Fibroblast of skin of right biceps (primary cell): ENCODE measurements around the gene L1CAM.
A peak's percentile ranks its signal among the peaks of the same experiment; 100 is the strongest.

ENCODE experiments used
- DNase-seq: peaks from one replicate; pipeline ENCODE4 v3.0.0-alpha.2; 2013

L1CAM gene

DNA sequence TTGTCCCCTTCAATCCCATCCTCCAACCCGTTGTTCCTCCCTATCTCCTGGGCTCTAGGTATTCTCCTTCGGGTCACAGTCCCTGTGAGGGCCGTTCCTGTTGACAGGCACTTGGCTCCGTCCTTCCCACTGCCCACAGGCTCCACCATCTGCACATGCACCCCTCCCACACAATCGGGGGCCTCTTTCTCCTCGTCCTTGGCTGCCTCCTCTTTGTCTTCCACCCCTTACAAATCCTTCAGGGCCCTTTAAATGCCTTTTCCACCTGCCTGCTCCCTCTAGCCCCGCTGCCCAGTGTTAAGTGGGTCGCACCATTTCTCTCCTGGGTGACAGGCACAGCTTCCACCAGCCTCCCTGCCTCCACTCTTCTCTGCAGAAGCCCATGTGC is 15.8 kb upstream of the L1CAM start:
- no peak for DNase-seq

DNA sequence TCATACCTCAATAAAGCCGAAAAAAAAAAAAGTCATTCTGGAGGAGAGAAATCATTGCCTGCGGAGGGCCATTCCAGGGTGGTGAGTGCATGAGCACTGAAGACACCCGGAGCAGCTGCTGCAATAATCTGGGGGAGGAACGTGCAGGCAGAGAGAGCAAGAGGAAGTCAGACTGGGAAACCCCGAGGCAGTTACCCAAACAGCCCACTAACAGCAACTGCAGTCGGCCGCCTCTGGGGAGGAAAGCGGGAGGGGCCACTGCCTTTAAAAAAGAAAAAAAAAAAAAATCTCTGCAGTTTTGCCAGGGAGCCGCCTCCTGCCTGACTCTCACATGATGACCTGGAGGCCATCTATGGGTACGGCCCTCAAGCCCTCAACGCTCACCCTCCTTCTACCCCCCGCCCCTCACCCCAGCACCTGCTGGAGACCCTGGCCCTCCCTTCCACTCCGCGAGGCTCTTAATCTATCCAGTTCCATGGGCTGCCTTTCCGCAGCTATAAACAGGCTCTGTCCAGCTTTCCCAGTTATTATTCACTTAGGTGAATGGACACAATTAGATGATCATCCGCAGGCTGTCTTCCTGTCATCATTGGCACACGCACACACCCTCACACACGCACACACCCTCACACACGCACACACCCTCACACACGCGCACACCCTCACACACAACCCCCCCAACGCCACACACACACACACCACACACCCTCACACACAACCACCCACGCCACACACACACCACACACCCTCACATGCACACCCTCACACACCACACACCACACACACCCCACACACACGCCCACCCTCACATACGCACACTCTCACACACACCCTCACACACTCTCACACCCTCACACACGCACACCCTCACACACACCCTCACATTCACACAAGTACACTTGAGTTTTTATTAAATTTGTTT is 15.1 kb upstream of the L1CAM start:
- peak; percentile 85 for DNase-seq

DNA sequence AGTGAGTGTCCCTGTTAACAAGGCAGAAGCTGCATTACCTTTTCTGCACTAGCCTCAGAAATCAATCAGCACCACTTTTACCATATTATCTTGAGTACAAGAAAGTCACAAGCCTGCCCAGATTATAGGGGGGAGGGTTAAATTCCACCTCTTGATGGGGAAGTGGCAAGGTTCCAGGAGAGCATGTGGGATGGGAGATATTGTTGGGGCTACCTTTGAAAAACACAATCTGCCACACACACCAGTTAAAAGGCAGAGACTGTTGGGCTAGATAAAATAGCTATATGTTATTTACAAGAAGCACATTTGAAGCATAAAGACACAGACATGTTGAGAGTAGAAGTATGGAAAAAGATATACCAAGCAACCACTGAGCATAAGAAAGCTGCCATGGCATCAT is 11.9 kb upstream of the L1CAM start:
- no peak for DNase-seq

DNA sequence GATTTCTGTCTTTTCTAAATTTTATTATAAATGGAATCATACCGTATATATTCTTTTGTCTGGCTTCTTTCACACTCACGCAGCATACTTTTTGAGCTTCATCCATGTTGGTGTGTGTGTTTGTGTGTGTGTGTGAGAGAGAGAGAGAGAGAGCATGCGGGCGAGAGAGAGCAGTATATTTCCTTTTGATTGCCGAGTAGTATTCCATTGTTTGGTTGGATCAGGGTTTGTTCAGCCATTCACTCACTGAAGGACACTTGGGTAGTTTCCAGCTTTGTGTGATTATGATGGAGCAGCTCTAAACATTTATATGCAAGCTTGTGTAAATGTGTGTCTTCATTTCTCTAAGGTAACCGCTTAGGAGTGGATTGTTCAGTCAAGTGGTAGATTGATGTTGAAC is 3.1 kb upstream of the L1CAM start:
- DNase-seq: no peak

DNA sequence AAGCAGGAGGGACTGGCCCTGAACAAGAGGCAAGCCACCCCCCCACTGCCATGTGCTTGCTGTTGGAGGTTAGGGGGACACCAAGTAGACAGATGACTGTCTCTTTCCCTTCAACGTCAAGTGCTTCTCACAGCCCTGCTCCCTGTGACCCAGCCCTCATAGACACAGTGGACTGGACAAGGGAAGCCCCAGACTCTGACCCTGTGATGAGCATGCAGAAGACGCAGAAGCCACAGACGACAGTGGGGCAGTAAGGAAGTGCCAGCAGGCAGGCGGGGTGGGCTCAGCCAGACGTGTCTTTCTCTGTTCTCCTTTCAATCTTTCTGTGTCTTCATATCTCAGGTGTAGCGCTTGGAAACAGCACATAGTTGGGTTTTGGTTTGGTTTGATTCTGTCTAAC is 2.4 kb upstream of the L1CAM start:
- no peak for DNase-seq

DNA sequence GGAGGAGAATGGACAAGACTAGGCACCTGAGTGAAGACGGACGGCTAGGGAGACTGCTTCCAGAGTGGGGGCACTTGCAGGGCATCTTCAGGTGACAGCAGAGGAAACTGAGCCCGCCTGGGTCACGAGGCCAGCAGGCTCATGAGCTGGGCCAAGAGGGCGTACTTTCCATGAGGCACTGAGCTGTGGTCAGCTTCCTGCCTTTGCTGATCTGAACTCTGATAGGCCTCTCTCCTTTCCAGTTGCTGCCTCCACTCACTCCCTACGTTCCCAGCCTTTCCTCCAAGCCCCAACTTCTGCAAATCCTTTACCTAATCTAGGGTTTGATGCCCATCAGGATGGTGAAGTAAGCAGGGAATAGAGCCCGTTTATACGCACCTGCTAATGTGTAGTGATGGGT is 1.4 kb upstream of the L1CAM start:
- DNase-seq: no peak

DNA sequence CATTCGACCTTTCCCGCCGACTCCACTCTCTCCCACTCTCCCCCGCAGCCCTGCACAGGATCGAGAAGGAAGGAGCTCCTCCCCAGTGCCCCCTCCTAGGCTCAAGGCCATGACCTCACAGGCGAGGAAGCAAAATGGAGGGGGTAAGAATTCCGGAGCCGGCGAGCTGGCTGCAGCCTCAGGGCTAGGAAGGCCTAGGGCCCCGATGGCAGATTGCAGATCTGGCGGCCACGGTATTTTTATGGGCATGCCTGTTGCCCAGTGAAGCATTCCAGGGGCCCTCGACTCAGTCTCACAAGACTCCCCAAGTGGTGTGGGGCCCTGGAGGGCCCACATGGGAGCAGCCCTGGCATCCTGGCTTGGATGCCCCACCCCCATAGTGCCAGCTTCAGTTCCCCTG is 942 bp upstream of the L1CAM start:
- no peak for DNase-seq

DNA sequence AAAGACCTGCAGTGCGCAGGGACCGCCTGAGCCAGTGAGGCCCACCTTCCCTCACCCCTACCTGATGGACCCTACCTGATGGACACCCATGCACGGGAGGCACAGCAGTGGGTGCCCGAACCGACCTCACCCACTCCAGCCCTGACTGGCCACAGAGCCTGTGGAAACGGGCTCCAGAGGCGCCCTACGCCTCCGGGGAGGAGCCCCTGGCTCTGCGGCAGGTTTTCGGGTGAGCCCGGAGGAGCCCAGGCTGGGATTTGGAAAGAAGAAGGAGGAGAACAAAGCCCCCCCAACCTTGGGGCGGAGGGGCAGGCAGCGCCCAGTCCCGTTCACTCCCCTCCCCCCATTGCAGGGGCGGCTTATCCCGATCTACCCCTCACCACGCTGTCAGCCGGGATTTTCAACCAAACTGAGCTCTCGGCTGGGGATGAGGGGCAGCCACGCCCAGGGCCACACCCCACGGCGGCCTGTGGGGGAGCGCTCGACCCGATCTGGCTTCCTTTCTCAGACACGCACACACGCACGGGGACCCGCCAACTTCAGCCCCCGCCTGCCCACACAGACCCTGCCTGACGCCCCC is 675 bp downstream of the L1CAM start:
- DNase-seq: no peak

DNA sequence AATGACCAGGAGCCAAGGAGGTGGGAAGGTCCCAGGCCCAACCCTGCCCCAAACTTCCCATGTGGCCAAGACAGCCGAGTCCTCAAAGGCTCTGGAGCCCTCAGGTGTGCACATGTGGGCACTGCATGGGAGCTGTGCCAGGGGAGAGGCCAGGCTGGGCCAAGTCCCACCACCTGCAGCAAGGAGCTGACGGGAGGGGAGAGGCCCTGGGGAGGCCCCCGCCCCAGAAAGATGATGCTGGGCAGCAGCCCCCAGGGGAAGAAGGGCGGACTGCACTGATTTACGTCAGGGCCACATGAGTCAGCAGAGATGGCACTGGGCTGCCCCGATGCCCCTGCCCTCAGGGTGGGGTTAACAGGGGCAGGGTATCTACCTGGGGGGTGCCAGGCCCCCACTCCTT is 1.4 kb downstream of the L1CAM start:
- DNase-seq: no peak

DNA sequence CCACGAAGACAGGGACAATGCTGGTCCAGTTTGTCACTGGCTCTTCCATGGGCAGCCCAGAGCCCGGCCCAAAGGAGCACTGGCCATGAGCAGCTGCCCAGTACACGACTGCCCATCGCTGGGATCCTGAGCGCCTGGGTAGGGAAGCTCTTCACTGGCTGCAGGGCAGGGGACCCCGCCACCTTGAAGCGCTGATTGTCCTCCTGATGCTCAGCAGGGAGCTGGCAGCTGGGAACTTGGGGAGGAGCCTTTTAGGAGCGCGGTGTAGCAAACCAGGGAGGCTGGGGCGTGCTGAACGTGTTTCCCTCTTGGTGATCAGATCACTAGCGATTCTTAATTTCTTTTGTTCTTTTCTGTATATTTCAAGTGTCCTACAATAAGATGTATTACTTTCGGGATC is 1.8 kb downstream of the L1CAM start:
- DNase-seq: no peak

DNA sequence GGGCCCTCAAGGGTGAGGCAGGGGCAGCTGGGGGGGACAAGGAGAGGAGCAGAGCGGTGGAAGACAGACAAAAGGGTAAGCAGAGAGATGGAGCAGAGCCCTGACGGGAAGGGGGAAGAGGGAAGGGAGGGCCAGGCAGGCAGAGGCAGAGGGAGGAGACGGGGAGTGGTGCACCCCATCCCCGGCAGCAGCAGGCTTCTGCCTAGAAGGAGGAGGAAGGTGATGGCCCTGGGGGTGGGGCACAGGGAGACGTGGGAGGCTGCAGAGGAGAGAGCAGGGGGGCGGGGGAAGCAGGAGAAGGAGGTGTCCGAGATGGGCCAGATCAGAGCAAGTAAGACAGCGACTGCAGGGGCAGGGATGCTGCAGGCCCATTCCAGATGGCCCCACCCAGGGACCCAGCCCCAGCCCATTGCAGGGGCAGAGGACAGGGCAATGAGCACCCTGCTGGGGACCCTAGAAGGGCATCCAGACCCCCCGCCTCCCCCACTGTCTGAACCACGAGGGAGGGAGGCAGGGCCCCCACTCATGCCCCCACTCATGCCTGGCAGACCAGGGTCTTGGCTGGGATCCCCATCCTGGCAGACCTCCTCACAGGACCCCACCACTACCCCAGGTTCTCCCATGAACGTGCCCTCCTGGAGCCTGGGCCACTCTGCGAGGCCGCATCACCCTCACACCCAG is 2.7 kb downstream of the L1CAM start:
- DNase-seq: no peak

DNA sequence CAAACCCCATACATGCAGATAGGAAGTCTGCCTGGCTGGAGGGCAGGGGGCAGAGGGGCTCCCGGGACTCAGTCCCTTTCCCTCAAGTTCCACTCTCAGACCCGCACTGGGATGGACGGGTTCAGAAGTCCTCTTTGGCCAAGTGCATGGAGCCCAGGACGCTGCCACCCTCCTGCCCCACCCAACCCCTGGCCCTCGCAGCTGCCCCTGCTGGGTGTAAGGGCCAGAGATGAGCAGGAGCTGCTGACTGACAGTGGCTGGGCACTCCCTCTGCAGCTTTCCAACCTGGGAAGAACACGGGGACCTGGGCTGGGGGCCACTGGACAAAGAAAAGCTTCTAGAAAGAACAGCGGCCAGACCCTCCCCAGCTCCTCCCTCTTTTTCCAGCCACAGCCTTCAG is 3.4 kb downstream of the L1CAM start:
- DNase-seq: no peak

DNA sequence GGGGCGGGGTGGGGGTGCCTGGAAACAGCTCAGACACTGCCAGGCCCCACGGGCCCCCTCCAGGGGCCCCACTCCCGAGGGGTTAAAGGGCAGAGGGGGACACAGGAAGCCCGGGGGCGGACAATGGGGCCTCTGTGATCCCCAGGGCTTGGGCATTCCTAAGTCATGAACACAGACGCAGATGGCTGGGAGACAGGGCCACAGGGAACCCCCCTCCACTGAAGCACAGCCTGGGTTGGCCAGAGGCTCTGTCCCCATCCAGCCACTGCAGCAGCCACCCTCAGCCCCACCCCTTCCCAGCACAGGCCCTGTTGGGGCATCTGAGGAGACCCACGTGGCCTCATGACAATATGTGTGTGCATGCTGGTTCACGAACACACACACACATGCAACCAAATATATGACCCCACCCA is 3.9 kb downstream of the L1CAM start:
- no peak for DNase-seq

DNA sequence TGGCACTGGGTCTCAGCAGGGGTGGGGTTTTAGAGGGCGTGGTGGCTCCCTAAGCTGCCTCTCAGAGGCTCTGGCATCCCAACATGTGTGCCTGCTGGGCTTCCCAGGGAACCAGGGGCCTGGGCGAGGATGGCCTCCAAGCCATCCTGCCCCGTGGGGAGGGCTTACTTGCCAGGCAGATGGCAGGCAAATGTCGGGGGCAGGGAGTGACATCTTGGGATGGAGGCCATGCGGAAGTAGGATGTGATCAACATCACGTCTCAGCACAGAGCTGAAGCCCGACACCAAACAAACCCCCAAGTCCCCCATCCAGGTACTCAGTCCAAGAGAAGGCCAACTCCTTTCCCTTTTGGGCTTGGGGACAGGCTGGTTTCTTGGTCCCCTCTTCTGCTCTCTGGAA is 4.7 kb downstream of the L1CAM start:
- DNase-seq: no peak

DNA sequence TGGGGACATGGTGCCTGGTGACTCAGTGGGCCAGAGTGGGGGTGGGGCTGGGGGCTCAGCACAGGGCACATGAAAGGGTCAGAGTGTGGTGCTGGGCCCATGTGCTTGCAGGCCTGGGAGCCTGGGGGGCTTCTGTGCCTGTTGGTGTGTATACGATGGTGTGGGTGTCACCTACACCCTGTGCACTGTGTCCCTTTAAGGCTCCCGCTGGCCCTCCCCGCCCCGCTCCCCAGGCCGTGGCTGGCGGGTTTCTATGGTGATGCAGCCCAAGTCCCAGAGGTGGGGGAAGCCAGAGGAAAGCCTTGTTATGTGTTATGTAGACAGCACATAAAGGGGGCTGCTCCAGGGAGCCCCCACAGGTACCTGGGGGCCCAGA is 5.5 kb downstream of the L1CAM start:
- DNase-seq: no peak

DNA sequence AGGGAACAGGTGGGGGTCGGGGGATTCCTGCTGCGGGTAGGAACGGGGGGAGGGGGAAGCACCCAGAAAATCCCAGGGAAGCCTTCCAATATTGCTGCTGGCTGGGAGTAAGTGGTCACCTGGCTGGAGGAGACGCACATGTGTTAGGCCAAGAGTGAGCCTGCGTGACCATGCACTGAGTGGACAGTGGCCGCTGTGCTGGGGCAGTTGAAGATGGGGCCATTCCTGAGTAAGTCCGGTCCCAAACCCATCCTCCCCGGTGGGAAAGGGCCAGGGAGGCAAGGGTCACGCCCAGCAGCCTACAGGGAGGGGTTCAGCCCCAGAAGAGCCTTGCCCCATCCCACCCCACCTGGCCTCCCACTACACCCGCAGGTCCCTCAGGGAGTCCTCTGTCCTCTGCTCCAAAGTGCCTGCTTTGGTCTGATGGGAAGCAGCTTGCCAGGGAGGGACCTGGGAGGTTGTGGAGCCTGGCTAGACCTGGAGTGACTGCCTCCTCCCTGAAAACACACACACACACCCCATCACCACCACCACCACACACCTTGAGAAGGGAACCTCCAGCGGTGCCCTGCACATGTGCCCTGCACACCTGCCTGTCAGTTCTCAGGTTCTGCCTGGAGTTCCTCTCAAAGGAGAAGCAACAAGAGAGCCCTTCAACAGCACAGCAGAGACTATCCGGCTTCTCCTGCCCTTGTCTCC is 6.1 kb downstream of the L1CAM start:
- DNase-seq: no peak

DNA sequence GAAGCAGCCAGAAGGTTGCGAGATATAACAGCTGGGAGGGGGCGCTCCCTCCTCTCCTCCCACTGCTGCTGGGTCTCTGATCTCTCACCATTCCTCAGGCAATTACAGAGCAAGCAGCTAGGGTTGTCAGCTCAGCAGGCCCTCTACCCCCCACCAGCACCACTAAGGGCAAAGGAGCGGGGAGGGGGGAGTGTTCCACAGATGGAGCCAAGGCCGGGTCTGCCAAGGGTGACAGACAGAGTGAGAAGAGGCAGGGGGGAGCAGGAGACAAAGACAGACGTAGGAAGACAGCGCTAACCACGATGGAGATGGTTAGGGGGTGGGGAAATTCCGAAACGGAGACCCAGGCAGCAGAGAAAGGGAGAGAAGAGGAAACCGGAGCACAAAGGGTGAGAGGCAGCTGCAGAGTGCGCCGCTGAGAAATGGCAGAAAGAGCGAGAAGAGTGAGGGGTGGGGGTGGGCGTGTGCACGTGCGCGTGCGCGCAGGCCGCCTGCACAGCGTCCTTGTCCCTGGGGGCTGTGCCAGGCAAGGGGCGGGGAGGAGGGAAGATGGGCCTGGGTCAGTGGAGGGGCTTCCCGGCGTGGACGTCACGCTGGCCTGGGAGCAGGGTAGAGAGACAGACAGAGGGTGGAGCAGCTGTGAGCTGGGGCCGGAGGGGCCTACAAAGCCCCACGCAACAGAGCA is 6.9 kb downstream of the L1CAM start:
- no peak for DNase-seq

DNA sequence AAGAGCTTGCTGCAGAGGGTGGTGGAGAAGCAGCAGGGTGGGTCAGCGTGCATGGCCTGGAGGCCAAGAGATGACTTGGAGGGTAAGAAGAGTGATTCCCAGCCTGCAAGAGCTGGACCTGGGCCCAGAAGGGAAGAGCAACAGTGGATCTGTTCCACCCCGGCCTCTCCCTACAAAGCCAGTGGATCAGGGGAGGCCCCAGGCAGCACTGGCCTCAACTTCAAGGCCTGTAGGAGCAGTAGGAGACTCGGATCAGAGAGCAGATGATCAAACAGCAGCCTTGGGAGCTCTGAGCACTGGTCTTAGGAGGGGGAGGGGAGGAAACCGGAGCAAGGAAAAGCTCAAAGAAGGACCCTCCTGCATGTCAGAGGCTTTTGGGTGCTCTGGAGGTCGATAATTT is 7.6 kb downstream of the L1CAM start:
- DNase-seq: no peak

DNA sequence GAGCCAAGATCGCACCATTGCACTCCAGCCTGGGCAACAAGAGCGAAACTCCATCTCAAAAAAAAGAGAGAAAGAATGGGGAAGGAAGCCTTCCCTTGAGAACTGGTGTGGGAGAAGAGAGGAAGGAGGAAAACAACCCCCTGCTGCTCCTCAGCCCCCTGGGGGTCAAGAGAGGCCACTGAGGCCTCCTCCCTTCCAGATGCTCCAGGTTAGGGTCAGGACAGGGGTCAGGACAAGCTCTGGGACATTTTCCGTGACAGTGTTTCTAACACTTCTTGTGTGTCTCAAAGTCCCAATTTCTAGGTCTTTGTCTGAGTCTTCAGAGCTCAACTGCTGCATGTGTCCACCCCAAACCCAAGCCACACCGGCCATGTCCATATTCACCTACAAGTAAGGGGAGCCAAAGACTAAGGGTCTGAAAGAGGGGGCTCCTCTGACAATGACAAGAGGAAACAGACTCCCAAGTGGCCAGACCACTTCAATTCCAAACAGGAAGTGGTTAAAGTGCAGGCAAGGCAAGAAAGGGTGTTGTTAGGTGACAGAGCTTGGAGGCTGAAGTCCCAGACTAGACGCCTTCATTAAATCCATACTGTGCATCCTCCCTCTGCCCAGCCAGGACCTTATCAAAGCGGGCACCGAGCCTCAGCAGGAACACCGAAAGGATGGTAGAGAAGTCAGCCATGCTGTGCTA is 8.3 kb downstream of the L1CAM start:
- no peak for DNase-seq

DNA sequence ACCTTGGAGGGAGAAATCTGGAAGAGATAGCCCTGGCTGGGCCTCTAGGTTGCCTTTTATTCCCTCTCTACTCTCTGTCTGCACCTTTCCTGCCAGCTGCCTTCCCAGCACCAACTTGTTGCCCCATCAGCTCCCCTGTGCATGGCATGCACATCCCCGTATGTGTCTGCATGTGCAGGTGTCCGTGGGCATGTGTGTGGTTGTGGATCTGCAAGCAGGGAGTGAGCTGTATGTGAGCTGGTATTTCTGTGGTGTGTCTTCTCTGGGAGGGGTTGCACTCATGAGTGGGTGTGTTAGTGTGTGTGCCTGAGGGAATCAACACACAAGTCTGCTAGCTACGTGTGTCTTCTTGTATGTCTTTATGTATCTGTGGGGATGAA is 9.9 kb downstream of the L1CAM start:
- DNase-seq: no peak

DNA sequence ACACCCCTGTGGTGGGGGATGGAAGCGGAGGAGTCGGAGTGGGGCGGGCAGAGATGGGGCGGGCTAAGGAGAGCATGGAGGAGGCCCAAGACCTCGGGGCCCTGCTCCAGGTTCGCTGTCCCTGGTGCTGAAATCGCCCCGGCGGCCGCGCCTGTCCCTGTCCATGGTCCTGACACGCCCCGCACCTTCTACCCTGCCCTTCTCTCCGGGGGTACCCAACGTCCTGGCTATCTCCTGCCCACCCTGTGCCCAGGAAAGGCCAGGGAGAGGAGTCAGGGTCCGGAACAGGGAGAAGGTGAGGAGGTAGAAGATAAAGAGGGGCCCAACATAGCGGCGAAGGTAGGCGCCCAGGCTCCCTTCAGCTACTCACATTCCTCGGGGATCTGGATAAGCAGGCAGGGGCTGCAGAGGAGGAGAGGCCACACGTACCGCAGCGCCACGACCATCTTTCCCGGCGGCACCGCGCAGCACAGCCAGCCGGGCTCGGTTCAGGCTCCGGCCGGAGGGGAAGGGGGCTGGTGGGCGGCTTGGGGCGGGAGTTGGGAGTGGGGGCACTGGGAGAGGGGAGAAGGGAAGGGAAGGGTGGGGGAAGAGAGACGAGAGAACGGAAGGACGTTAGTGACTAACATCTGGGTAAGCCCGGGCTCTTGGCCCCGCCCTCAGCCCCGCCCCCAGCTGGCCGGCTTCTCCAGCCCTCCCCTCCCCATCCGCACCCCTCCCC is 10.4 kb downstream of the L1CAM start:
- peak; percentile 20 for DNase-seq
